A673 (cell line): ENCODE measurements around the gene PNMA3. TPM values are rescaled to one million over a fixed set of nuclear protein-coding genes. Genes with fewer than 3 reads are reported as not detected.
A peak's percentile ranks its signal among the peaks of the same experiment; 100 is the strongest.

Experiments used
- BruUV-seq: library from RNA; stranded (reverse); fragments of 400-500 nt; replicated peaks from 2 replicates; lab custom pipeline; 2021; lab: Mats Ljungman, UMichigan
- CTCF ChIA-PET: fragments of 300-600 bp; sonication (Branson Sonifier 250); formaldehyde crosslinking; loops from one replicate; lab custom pipeline; 2022; ENCODE audit warnings: antibody characterized with exemption; lab: Charles Lee
- POLR2A ChIA-PET: fragments of 300-600 bp; sonication (Branson Sonifier 250); formaldehyde crosslinking; loops from one replicate; lab custom pipeline; 2022; ENCODE audit warnings: antibody characterized with exemption; ENCODE audit not compliant: low non-redundant PET; lab: Charles Lee
- DNase-seq: peaks from one replicate; pipeline ENCODE4 v3.0.0-alpha.2; 2015; ENCODE audit warnings: low spot score
- H3K27ac ChIP-seq: fragments of 200-600 bp; sonication (generic); 2 replicates; pipeline ENCODE4 v1.5.1; 2016; ENCODE audit warnings: mixed run types, low read depth, mild to moderate bottlenecking, mixed read lengths, antibody characterized with exemption, low read length; ENCODE audit not compliant: poor library complexity, severe bottlenecking
- H3K27me3 ChIP-seq: fragments of 200-600 bp; sonication (generic); replicated peaks from 2 replicates; pipeline ENCODE4 v1.6.1; 2017; ENCODE audit warnings: mixed run types, low read depth, mild to moderate bottlenecking, mixed read lengths, antibody characterized with exemption, low read length; ENCODE audit not compliant: insufficient read depth, poor library complexity
- H3K36me3 ChIP-seq: fragments of 200-600 bp; sonication (generic); 2 replicates; pipeline ENCODE4 v1.6.1; 2016; ENCODE audit warnings: mixed run types, mild to moderate bottlenecking, mixed read lengths, antibody characterized with exemption, low read length; ENCODE audit not compliant: insufficient read depth, poor library complexity, severe bottlenecking
- H3K4me1 ChIP-seq: fragments of 200-600 bp; sonication (generic); 2 replicates; pipeline ENCODE4 v1.6.1; 2017; ENCODE audit warnings: mixed run types, mild to moderate bottlenecking, mixed read lengths, antibody characterized with exemption, low read length; ENCODE audit not compliant: insufficient read depth, poor library complexity, severe bottlenecking
- H3K4me3 ChIP-seq: fragments of 200-600 bp; sonication (generic); 2 replicates; pipeline ENCODE4 v1.5.1; 2016; ENCODE audit warnings: low read depth, mixed run types, mild to moderate bottlenecking, mixed read lengths, low read length; ENCODE audit not compliant: poor library complexity, severe bottlenecking
- H3K9me3 ChIP-seq: fragments of 200-600 bp; sonication (generic); 2 replicates; pipeline ENCODE4 v1.6.1; 2016; ENCODE audit warnings: mixed run types, low read depth, mild to moderate bottlenecking, mixed read lengths, antibody characterized with exemption, low read length; ENCODE audit not compliant: poor library complexity, severe bottlenecking
- EZH2 ChIP-seq: fragments of 200-600 bp; sonication (generic); IDR thresholded peaks from 2 replicates; pipeline ENCODE4 v1.6.1; 2017; ENCODE audit warnings: borderline replicate concordance, low read depth, mild to moderate bottlenecking, mixed read lengths, antibody characterized with exemption, low read length; ENCODE audit not compliant: poor library complexity, severe bottlenecking
- intact Hi-C: fragments of 100-400 bp; cut with micrococcal nuclease; formaldehyde crosslinking; loops from one replicate; pipeline ENCODE4 v1.10.0; 2022; ENCODE audit not compliant: unreplicated experiment
- total RNA-seq: library from RNA; stranded (reverse); gene quantifications from 2 replicates; pipeline ENCODE4 v1.2.3, GENCODE V29; 2021
- TF ChIP-seq, protein P1 (sequence below): fragments of 300-800, 200-600 bp; sonication (generic); conservative IDR thresholded peaks from 2 replicates; pipeline ENCODE4 v1.5.1; 2017; ENCODE audit warnings: low read depth, mild to moderate bottlenecking, antibody characterized with exemption, low read length, moderate library complexity, mixed read lengths

The PNMA3 gene
- total RNA-seq, 1 experiment from 2014 or later: 0.90 TPM

DNA sequence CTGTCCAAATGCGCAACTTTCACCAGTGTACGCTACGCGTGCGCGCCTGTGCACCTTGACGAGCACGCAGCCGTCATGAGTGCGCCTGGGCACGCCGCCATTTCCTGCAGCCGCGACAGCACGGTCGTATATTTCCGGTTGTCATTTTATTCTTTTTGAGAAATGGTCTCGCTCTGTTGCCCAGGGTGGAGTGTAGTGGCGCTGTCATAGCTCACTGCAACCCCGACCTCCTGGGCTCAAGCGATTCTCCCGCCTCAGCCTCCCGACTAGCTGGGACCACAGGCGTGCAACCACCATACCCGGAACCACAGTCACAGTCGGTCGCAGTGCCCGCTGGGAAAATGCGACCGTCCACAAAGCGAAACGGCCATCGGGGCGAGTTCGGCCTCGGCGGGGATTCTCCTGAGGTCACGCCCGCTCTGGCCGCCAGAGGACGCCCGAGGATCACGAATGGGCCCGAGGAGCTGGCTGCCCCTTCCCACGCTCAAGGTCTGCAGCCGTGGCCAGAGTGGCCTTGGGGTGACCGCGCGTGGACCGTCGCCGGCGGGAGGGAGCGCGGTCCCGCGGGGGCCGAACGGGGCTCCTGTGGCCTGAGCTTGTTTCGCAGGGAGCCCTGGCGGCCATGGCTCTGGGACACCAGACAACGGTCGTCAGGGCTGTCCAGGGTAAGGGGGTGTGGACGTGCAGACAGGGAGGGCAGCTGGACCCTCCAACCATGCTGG, 23.7 kb upstream of the PNMA3 start:
- POLR2A ChIA-PET: no interaction called here
- Histone ChIP-seq H3K4me3 (peak overlapping the region; percentile 31), H3K27me3 (no peaks in the 10 kb centered on the region), H3K4me1 (no peaks in the 10 kb centered on the region), H3K36me3 (no peaks in the 10 kb centered on the region), H3K9me3 (no peaks in the 10 kb centered on the region), H3K27ac (no peak overlapping the region)
- peak; percentile 60 for DNase-seq
- BruUV-seq: no TSS peak
- TF ChIP-seq, protein P1, sequence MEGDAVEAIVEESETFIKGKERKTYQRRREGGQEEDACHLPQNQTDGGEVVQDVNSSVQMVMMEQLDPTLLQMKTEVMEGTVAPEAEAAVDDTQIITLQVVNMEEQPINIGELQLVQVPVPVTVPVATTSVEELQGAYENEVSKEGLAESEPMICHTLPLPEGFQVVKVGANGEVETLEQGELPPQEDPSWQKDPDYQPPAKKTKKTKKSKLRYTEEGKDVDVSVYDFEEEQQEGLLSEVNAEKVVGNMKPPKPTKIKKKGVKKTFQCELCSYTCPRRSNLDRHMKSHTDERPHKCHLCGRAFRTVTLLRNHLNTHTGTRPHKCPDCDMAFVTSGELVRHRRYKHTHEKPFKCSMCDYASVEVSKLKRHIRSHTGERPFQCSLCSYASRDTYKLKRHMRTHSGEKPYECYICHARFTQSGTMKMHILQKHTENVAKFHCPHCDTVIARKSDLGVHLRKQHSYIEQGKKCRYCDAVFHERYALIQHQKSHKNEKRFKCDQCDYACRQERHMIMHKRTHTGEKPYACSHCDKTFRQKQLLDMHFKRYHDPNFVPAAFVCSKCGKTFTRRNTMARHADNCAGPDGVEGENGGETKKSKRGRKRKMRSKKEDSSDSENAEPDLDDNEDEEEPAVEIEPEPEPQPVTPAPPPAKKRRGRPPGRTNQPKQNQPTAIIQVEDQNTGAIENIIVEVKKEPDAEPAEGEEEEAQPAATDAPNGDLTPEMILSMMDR: peak; percentile 79
- no peak for TF ChIP-seq EZH2
- intact Hi-C loops: loop anchor here (10.0 kb wide), 3 partner anchors 402 to 632 kb away; no protein-coding TSS in a partner anchor
- CTCF ChIA-PET: interaction anchor here (0.6 to 1.7 kb wide), 2 partner anchors 91 to 723 kb away, joined by 4 to 5 read pairs; no protein-coding TSS in a partner anchor

DNA sequence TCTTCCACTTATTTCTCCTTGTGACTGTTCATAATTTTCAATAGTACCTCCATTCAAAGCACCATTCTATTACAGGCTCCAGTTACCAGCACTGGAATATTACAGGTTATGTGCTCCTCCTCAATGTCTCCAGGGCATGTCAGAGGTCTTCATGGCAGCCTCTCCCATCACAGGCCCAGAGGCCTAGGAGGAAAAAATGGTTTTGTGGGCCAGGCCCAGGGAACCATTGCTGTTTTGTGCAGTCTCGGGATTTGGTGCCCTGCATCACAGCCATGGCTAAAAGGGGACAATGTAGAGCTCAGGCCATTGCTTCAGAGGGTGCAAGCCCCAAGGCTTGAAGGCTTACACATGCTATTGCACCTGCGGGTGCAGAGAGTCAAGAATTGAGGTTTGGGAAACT, 7.2 kb upstream of the PNMA3 start:
- no peak overlapping the region for H3K4me3 ChIP-seq
- no peak for TF ChIP-seq EZH2
- TF ChIP-seq, protein P1: no peak
- DNase-seq: no peak
- H3K27me3 ChIP-seq: no peaks in the 10 kb centered on the region
- no peaks in the 10 kb centered on the region for H3K4me1 ChIP-seq
- ChIA-PET CTCF (no interaction called here), POLR2A (no interaction called here)
- no TSS peak for BruUV-seq
- no peaks in the 10 kb centered on the region for H3K9me3 ChIP-seq
- intact Hi-C loops: no loop called here
- no peak overlapping the region for H3K27ac ChIP-seq
- no peaks in the 10 kb centered on the region for H3K36me3 ChIP-seq

DNA sequence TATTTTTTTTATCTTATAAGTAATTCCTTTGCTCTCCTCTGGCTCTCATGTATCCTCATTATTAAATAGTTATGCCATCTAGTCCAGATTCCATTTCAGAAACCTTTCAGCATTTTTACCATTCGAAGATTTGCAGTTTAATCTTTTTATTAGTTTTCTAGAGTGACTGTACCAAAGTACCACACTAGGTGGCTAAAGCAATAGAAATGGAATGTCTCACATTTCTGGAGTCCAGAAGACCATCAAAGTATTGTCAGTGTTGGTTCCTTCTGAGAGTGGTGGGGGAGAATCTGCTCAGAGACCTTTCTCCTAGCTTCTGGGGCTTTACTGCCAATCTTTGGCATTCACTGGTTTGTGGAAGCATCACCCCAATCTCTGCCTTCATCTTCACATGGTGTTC, 3.7 kb upstream of the PNMA3 start:
- no peaks in the 10 kb centered on the region for H3K9me3 ChIP-seq
- intact Hi-C loops: no loop called here
- no peaks in the 10 kb centered on the region for H3K27me3 ChIP-seq
- TF ChIP-seq, protein P1: 0 out of 2 replicates have a peak, but pooled peaks have one; percentile 12
- TF ChIP-seq EZH2: no peak
- no peak overlapping the region for H3K4me3 ChIP-seq
- DNase-seq: no peak
- POLR2A ChIA-PET: no interaction called here
- H3K27ac ChIP-seq: no peak overlapping the region
- H3K36me3 ChIP-seq: no peaks in the 10 kb centered on the region
- CTCF ChIA-PET: no interaction called here
- BruUV-seq: no TSS peak
- H3K4me1 ChIP-seq: peaks cover 7% of the 10 kb centered on the region
